Measurements from ENCODE around the gene LPIN2.

Gene LPIN2

GRCh38 chr18:3042379-3042778 is 29.4 kb upstream of the LPIN2 start:
- Histone ChIP-seq H3F3A (ENCODE audit: insufficient read depth, low read length) (no peaks in the 10 kb centered on the region), H2AFZ (ENCODE audit: low read length) (no peak overlapping the region), H3K27ac (ENCODE audit: low read depth, low read length, poor library complexity, severe bottlenecking) (no peak overlapping the region), H3K79me2 (ENCODE audit: insufficient read depth, low read length) (no peaks in the 10 kb centered on the region), H3K4me2 (ENCODE audit: low read length) (no peak overlapping the region), H3K4me1 (ENCODE audit: insufficient read depth, low read length, severe bottlenecking) (peaks cover 21% of the 10 kb centered on the region), H4K20me1 (ENCODE audit: insufficient read depth, low read length) (no peaks in the 10 kb centered on the region), H3K36me3 (ENCODE audit: insufficient read depth, low read length) (no peaks in the 10 kb centered on the region), H3K9me2 (ENCODE audit: low read depth, low read length) (no peaks in the 10 kb centered on the region), H3K9me3 (ENCODE audit: low read length) (no peaks in the 10 kb centered on the region), H3K9ac (ENCODE audit: low read length) (no peak overlapping the region), H3K4me3 (ENCODE audit: low read depth, low read length, poor library complexity, severe bottlenecking) (no peak overlapping the region), H3K27me3 (ENCODE audit: insufficient read depth, low read length) (no peaks in the 10 kb centered on the region)
- TF ChIP-seq EZH2 (IDR thresholded peaks at IDR 0.05; ENCODE audit: borderline replicate concordance, low read length), result no peak
- no peak for TF ChIP-seq CTCF (IDR thresholded peaks at IDR 0.05; ENCODE audit: low read length)

GRCh38 chr18:3041843-3042242 is 28.9 kb upstream of the LPIN2 start:
- H2AFZ ChIP-seq (ENCODE audit: low read length), result no peak overlapping the region
- H4K20me1 ChIP-seq (ENCODE audit: insufficient read depth, low read length), result no peaks in the 10 kb centered on the region
- H3K27me3 ChIP-seq (ENCODE audit: insufficient read depth, low read length), result no peaks in the 10 kb centered on the region
- H3K9ac ChIP-seq (ENCODE audit: low read length), result no peak overlapping the region
- no peak overlapping the region for H3K27ac ChIP-seq (ENCODE audit: low read depth, low read length, poor library complexity, severe bottlenecking)
- no peaks in the 10 kb centered on the region for H3K36me3 ChIP-seq (ENCODE audit: insufficient read depth, low read length)
- H3K4me1 ChIP-seq (ENCODE audit: insufficient read depth, low read length, severe bottlenecking), result peaks cover 21% of the 10 kb centered on the region
- H3K9me2 ChIP-seq (ENCODE audit: low read depth, low read length), result no peaks in the 10 kb centered on the region
- H3F3A ChIP-seq (ENCODE audit: insufficient read depth, low read length), result no peaks in the 10 kb centered on the region
- TF ChIP-seq CTCF (IDR thresholded peaks at IDR 0.05; ENCODE audit: low read length), result no peak
- no peak for TF ChIP-seq EZH2 (IDR thresholded peaks at IDR 0.05; ENCODE audit: borderline replicate concordance, low read length)
- H3K9me3 ChIP-seq (ENCODE audit: low read length), result no peaks in the 10 kb centered on the region
- no peak overlapping the region for H3K4me3 ChIP-seq (ENCODE audit: low read depth, low read length, poor library complexity, severe bottlenecking)
- H3K79me2 ChIP-seq (ENCODE audit: insufficient read depth, low read length), result no peaks in the 10 kb centered on the region
- no peak overlapping the region for H3K4me2 ChIP-seq (ENCODE audit: low read length)

- H3F3A ChIP-seq (ENCODE audit: insufficient read depth, low read length), result no peaks in the 10 kb centered on the region
- no peak overlapping the region for H3K4me3 ChIP-seq (ENCODE audit: low read depth, low read length, poor library complexity, severe bottlenecking)
- no peaks in the 10 kb centered on the region for H3K9me3 ChIP-seq (ENCODE audit: low read length)
- no peak overlapping the region for H2AFZ ChIP-seq (ENCODE audit: low read length)
- H4K20me1 ChIP-seq (ENCODE audit: insufficient read depth, low read length), result no peaks in the 10 kb centered on the region
- no peaks in the 10 kb centered on the region for H3K36me3 ChIP-seq (ENCODE audit: insufficient read depth, low read length)
- H3K27me3 ChIP-seq (ENCODE audit: insufficient read depth, low read length), result no peaks in the 10 kb centered on the region
- H3K9ac ChIP-seq (ENCODE audit: low read length), result no peak overlapping the region
- no peak overlapping the region for H3K4me2 ChIP-seq (ENCODE audit: low read length)
- no peak overlapping the region for H3K27ac ChIP-seq (ENCODE audit: low read depth, low read length, poor library complexity, severe bottlenecking)
- H3K9me2 ChIP-seq (ENCODE audit: low read depth, low read length), result no peaks in the 10 kb centered on the region
- no peaks in the 10 kb centered on the region for H3K79me2 ChIP-seq (ENCODE audit: insufficient read depth, low read length)
- TF ChIP-seq EZH2 (IDR thresholded peaks at IDR 0.05; ENCODE audit: borderline replicate concordance, low read length) (no peak), CTCF (IDR thresholded peaks at IDR 0.05; ENCODE audit: low read length) (no peak)
- peaks cover 14% of the 10 kb centered on the region for H3K4me1 ChIP-seq (ENCODE audit: insufficient read depth, low read length, severe bottlenecking)
These were observed 27.9 kb upstream of the LPIN2 start for GRCh38 chr18:3040881-3041280.

Data from OCI-LY1 (cell line).